Thyroid gland (tissue), 4 donors: ENCODE results near the gene DHRS1.

Experiments used
- CTCF ChIP-seq, 6 experiments: fragments of 200-600 bp in 3 of 6; fragments of 450-650 bp in 3 of 6; sonication (generic) in 3 of 6; IDR thresholded peaks; one replicate each; pipeline ENCODE4 v1.5.1; 2016 to 2019; ENCODE audit warnings: antibody characterized with exemption in 6 of 6, mild to moderate bottlenecking in 2 of 6, inconsistent platforms in 1 of 6, moderate library complexity in 1 of 6
- POLR2A ChIP-seq, 2 donors: fragments of 450-650 bp; IDR thresholded peaks; one replicate each; pipeline ENCODE4 v1.6.1; 2017; ENCODE audit warnings: antibody characterized with exemption in 2 of 2, mild to moderate bottlenecking in 2 of 2, moderate library complexity in 1 of 2

- TF ChIP-seq CTCF (IDR thresholded peaks at IDR 0.05) (no peak), POLR2A (IDR thresholded peaks at IDR 0.05) (no peak)
Observed at GRCh38 chr14:24316597-24316950, 17.0 kb upstream of the DHRS1 start.
